GM23338 (cell line): ENCODE measurements around the gene MYO1D. TPM values are rescaled to one million over a fixed set of nuclear protein-coding genes. Genes with fewer than 3 reads are reported as not detected.

Experiments used
- ATAC-seq: fragments of 200-7000 bp; cut with Tn5 transposase; 3 replicates; pipeline ENCODE4 v1.9.1; 2020
- DNase-seq: peaks from one replicate; pipeline ENCODE4 v3.0.0-alpha.2; 2015; ENCODE audit warnings: low spot score
- H2AFZ ChIP-seq: fragments of 200-600 bp; sonication (generic); 2 replicates; pipeline ENCODE4 v1.8.0; 2016; ENCODE audit warnings: antibody characterized with exemption, mild to moderate bottlenecking, moderate library complexity
- H3F3A ChIP-seq: fragments of 200-600 bp; sonication (generic); replicated peaks from 2 replicates; pipeline ENCODE4 v1.8.0; 2017; ENCODE audit warnings: antibody characterized with exemption, mixed run types, low read depth
- H3K27ac ChIP-seq: fragments of 200-600 bp; sonication (generic); 2 replicates; pipeline ENCODE4 v1.6.1; 2016; ENCODE audit warnings: low read depth
- H3K27me3 ChIP-seq: fragments of 200-600 bp; sonication (generic); 2 replicates; pipeline ENCODE4 v1.8.0; 2016; ENCODE audit warnings: mild to moderate bottlenecking, mixed run types, moderate library complexity; ENCODE audit not compliant: insufficient read depth
- H3K36me3 ChIP-seq: fragments of 200-600 bp; sonication (generic); 2 replicates; pipeline ENCODE4 v1.8.0; 2016; ENCODE audit warnings: mild to moderate bottlenecking; ENCODE audit not compliant: insufficient read depth
- H3K4me1 ChIP-seq: fragments of 200-600 bp; sonication (generic); 2 replicates; pipeline ENCODE4 v1.8.0; 2016; ENCODE audit warnings: mild to moderate bottlenecking, moderate library complexity; ENCODE audit not compliant: insufficient read depth
- H3K4me2 ChIP-seq: fragments of 200-600 bp; sonication (generic); 2 replicates; pipeline ENCODE4 v1.7.1; 2017; ENCODE audit warnings: mixed run types
- H3K4me3 ChIP-seq: fragments of 200-600 bp; sonication (generic); 2 replicates; pipeline ENCODE4 v1.6.1; 2016; ENCODE audit warnings: mixed run types
- H3K79me2 ChIP-seq: fragments of 200-600 bp; sonication (generic); replicated peaks from 2 replicates; pipeline ENCODE4 v1.8.0; 2017; ENCODE audit warnings: mild to moderate bottlenecking; ENCODE audit not compliant: insufficient read depth
- H3K9me2 ChIP-seq: fragments of 200-600 bp; sonication (generic); 2 replicates; pipeline ENCODE4 v1.8.0; 2017; ENCODE audit not compliant: insufficient read depth
- H4K20me1 ChIP-seq: fragments of 200-600 bp; sonication (generic); replicated peaks from 2 replicates; pipeline ENCODE4 v1.8.0; 2017; ENCODE audit warnings: mild to moderate bottlenecking; ENCODE audit not compliant: insufficient read depth
- H3K27ac Mint-ChIP-seq: 2 replicates; pipeline ENCODE4 v1.8.0; 2020; ENCODE audit warnings: inconsistent platforms, mild to moderate bottlenecking, moderate library complexity, mixed read lengths
- H3K27me3 Mint-ChIP-seq: 3 replicates; pipeline ENCODE4 v1.8.0; 2022; ENCODE audit warnings: low read depth, mild to moderate bottlenecking, moderate library complexity, mixed read lengths, inconsistent platforms; ENCODE audit not compliant: insufficient read depth, poor library complexity
- H3K36me3 Mint-ChIP-seq: 3 replicates; pipeline ENCODE4 v1.8.0; 2021; ENCODE audit warnings: low read depth, mild to moderate bottlenecking, inconsistent platforms, moderate library complexity, mixed read lengths
- H3K4me1 Mint-ChIP-seq: 3 replicates; pipeline ENCODE4 v1.8.0; 2020; ENCODE audit warnings: mild to moderate bottlenecking, inconsistent platforms, mixed read lengths
- H3K4me3 Mint-ChIP-seq: 3 replicates; pipeline ENCODE4 v1.8.0; 2021; ENCODE audit warnings: moderate library complexity, mild to moderate bottlenecking, inconsistent platforms, mixed read lengths
- H3K9me3 Mint-ChIP-seq: 3 replicates; pipeline ENCODE4 v1.8.0; 2020; ENCODE audit warnings: moderate library complexity, mild to moderate bottlenecking, inconsistent platforms, mixed read lengths
- ETS1 ChIP-seq: IDR thresholded peaks from 2 replicates; pipeline ENCODE4 v1.6.1; 2016; ENCODE audit warnings: antibody characterized with exemption
- EZH2phosphoT487 ChIP-seq: fragments of 200-600 bp; sonication (generic); IDR thresholded peaks from one replicate; pipeline ENCODE4 v1.8.1; 2018; ENCODE audit warnings: antibody characterized with exemption; ENCODE audit not compliant: unreplicated experiment
- NANOG ChIP-seq: IDR thresholded peaks from 2 replicates; pipeline ENCODE4 v1.6.1; 2016; ENCODE audit warnings: antibody characterized with exemption, borderline replicate concordance
- POLR2AphosphoS5 ChIP-seq: IDR thresholded peaks from 2 replicates; pipeline ENCODE4 v1.6.1; 2016; ENCODE audit warnings: antibody characterized with exemption, low read depth
- ZNF331 ChIP-seq: fragments of 250-450 bp; sonication (Bioruptor Pico); IDR thresholded peaks from 2 replicates; pipeline ENCODE4 v1.5.0; 2020; ENCODE audit warnings: low read depth, mild to moderate bottlenecking, moderate library complexity
- ZNF462 ChIP-seq: fragments of 250-450 bp; sonication (Bioruptor Pico); IDR thresholded peaks from 2 replicates; pipeline ENCODE4 v1.5.0; 2020; ENCODE audit warnings: mild to moderate bottlenecking, moderate library complexity
- polyA plus RNA-seq: library from polyadenylated mRNA; unstranded; fragments of >200 nt; fragmentation: Nextera tagmentation; extraction: Ambion mirVana; gene quantifications from 2 replicates; pipeline ENCODE4 v1.2.1, GENCODE V29; 2016
- total RNA-seq: library from RNA; depleted of rRNA; stranded (reverse); fragments of >200 nt; shearing (Covaris generic); gene quantifications from 2 replicates; pipeline ENCODE4 v1.2.3, GENCODE V29; 2014
- TF ChIP-seq, protein P1 (sequence below), 2 experiments: fragments of 200-600 bp in 1 of 2; sonication (generic) in 1 of 2; conservative IDR thresholded peaks; 2 replicates each; pipeline versions ENCODE4 v1.5.1 to v1.6.1; 2016 to 2017; ENCODE audit warnings: antibody characterized with exemption in 2 of 2, low read depth in 2 of 2, mild to moderate bottlenecking in 2 of 2, moderate library complexity in 1 of 2

MYO1D gene
- total and polyA plus RNA-seq, 2 experiments from 2014 or later, result 8.6 to 28.6 TPM

GRCh38 chr17:32452281-32452680 is 424.6 kb downstream of the MYO1D start:
- H3K4me3 ChIP-seq, result no peak overlapping the region
- peaks cover 61% of the 10 kb centered on the region for H4K20me1 ChIP-seq
- no peaks in the 10 kb centered on the region; the same call in 1 of the 2 replicates for H3F3A ChIP-seq
- H3K27me3 ChIP-seq, result no peaks in the 10 kb centered on the region
- no peak overlapping the region for H3K27ac ChIP-seq
- no peak overlapping the region for H2AFZ ChIP-seq
- no peaks in the 10 kb centered on the region for H3K4me1 ChIP-seq
- H3K4me2 ChIP-seq, result no peak overlapping the region
- ATAC-seq, result no peak
- Mint-ChIP-seq H3K27ac (no peak overlapping the region), H3K4me3 (no peak overlapping the region), H3K36me3 (peaks cover 96% of the 10 kb centered on the region), H3K4me1 (no peaks in the 10 kb centered on the region), H3K9me3 (no peaks in the 10 kb centered on the region), H3K27me3 (no peaks in the 10 kb centered on the region)
- H3K36me3 ChIP-seq, result peaks cover 74% of the 10 kb centered on the region
- H3K9me2 ChIP-seq, result no peaks in the 10 kb centered on the region
- peaks cover 100% of the 10 kb centered on the region for H3K79me2 ChIP-seq
- no peak for DNase-seq
- TF ChIP-seq ETS1, result no peak
- no peak for TF ChIP-seq ZNF462
- TF ChIP-seq, protein P1, sequence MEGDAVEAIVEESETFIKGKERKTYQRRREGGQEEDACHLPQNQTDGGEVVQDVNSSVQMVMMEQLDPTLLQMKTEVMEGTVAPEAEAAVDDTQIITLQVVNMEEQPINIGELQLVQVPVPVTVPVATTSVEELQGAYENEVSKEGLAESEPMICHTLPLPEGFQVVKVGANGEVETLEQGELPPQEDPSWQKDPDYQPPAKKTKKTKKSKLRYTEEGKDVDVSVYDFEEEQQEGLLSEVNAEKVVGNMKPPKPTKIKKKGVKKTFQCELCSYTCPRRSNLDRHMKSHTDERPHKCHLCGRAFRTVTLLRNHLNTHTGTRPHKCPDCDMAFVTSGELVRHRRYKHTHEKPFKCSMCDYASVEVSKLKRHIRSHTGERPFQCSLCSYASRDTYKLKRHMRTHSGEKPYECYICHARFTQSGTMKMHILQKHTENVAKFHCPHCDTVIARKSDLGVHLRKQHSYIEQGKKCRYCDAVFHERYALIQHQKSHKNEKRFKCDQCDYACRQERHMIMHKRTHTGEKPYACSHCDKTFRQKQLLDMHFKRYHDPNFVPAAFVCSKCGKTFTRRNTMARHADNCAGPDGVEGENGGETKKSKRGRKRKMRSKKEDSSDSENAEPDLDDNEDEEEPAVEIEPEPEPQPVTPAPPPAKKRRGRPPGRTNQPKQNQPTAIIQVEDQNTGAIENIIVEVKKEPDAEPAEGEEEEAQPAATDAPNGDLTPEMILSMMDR (conservative IDR thresholded peaks at IDR 0.05; ENCODE audit: low read depth in 2 of 2), result no peak
- TF ChIP-seq NANOG, result no peak
- TF ChIP-seq ZNF331, result no peak
- TF ChIP-seq EZH2phosphoT487, result no peak
- TF ChIP-seq POLR2AphosphoS5, result no peak
